Spleen (tissue), 11 donors: Measurements from ENCODE around the gene KYNU. TPM values are rescaled to one million over a fixed set of nuclear protein-coding genes. Genes with fewer than 3 reads are reported as not detected.
"Not testable (repeated sequence)": the region's sequence is repeated elsewhere in the genome, so short reads cannot be mapped to it uniquely, and the experiment has no call there.

Source experiments
- DNase-seq: peaks from one replicate; pipeline ENCODE4 v3.0.0-alpha.2; 2020
- H3K27ac ChIP-seq, 8 donors: fragments of 200-600 bp; sonication (generic) in 7 of 8; 1 replicate in 4 of 8; 2 replicates in 4 of 8; pipeline versions ENCODE4 v1.5.0 to v1.8.0; 2016 to 2021; ENCODE audit warnings: inconsistent platforms in 4 of 8, mild to moderate bottlenecking in 4 of 8, moderate library complexity in 1 of 8
- H3K27me3 ChIP-seq, 7 donors: fragments of 200-600 bp; sonication (generic) in 6 of 7; replicated peaks in 1 of 7; 1 replicate in 4 of 7; 2 replicates in 3 of 7; pipeline versions ENCODE4 v1.5.0 to v1.8.0; 2016 to 2021; ENCODE audit warnings: inconsistent platforms in 3 of 7, mild to moderate bottlenecking in 1 of 7
- H3K36me3 ChIP-seq, 6 donors: fragments of 200-600 bp; sonication (generic) in 5 of 6; 1 replicate in 4 of 6; 2 replicates in 2 of 6; pipeline versions ENCODE4 v1.5.0 to v1.8.0; 2016 to 2021; ENCODE audit warnings: inconsistent platforms in 2 of 6
- H3K4me1 ChIP-seq, 6 donors: fragments of 200-600 bp; sonication (generic) in 5 of 6; 1 replicate in 3 of 6; 2 replicates in 3 of 6; pipeline versions ENCODE4 v1.5.0 to v1.8.0; 2016 to 2021; ENCODE audit warnings: inconsistent platforms in 3 of 6
- H3K4me3 ChIP-seq, 8 donors: fragments of 200-600 bp; sonication (generic) in 7 of 8; 1 replicate in 4 of 8; 2 replicates in 4 of 8; pipeline versions ENCODE4 v1.5.0 to v1.8.0; 2016 to 2021; ENCODE audit warnings: inconsistent platforms in 4 of 8, mild to moderate bottlenecking in 4 of 8, moderate library complexity in 2 of 8
- H3K9me3 ChIP-seq, 8 donors: fragments of 200-600 bp; sonication (generic) in 7 of 8; 1 replicate in 4 of 8; 2 replicates in 4 of 8; pipeline versions ENCODE4 v1.5.0 to v1.8.0; 2016 to 2021; ENCODE audit warnings: inconsistent platforms in 4 of 8
- CTCF ChIP-seq, 11 experiments: fragments of 200-600 bp in 7 of 11; fragments of 450-650 bp in 4 of 11; sonication (generic) in 4 of 11; IDR thresholded peaks in 8 of 11; conservative IDR thresholded peaks in 3 of 11; 1 replicate in 7 of 11; 2 replicates in 4 of 11; pipeline versions ENCODE4 v1.4.0 to v1.8.0; 2016 to 2021; ENCODE audit warnings: antibody characterized with exemption in 11 of 11, inconsistent platforms in 4 of 11, mild to moderate bottlenecking in 1 of 11
- POLR2A ChIP-seq, 3 donors: fragments of 450-650 bp; IDR thresholded peaks; one replicate each; pipeline ENCODE4 v1.5.1; 2017; ENCODE audit warnings: antibody characterized with exemption in 3 of 3, mild to moderate bottlenecking in 1 of 3
- POLR2AphosphoS5 ChIP-seq, 3 donors: sonication (generic); formaldehyde crosslinking; IDR thresholded peaks; one replicate each; pipeline ENCODE4 v1.5.1; 2017; ENCODE audit warnings: antibody characterized with exemption in 3 of 3
- WGBS, 5 donors: extraction: QIAGEN DNeasy Blood & Tissue Kit in 3 of 5; methylation state at CpG; one replicate each; pipeline versions ENCODE4 v1.1.5 to v1.1.7; 2013 to 2018; 5-methylcytosine and 5-hydroxymethylcytosine counted together
- intact Hi-C: fragments of 100-400 bp; cut with DNase I; formaldehyde crosslinking; loops from one replicate; pipeline ENCODE4 v1.15.0; 2023; ENCODE audit warnings: low total_unique reads
- polyA plus RNA-seq, 3 donors: library from polyadenylated mRNA; stranded (reverse); fragments of 200-250 nt; gene quantifications; one replicate each; pipeline ENCODE4 v1.2.1, GENCODE V29; 2013
- total RNA-seq, 7 donors: library from RNA; depleted of rRNA in 3 of 7; stranded (reverse); fragments of >200 nt in 3 of 7; fragmentation: NEBNext Ultra II Directional in 4 of 7; extraction: Animal tissue kit (Norgen Biotek cat#: 25700) in 4 of 7; gene quantifications; one replicate each; pipeline versions ENCODE4 v1.1.0 to v1.2.1, GENCODE V29; 2016 to 2021
- donor health status: healthy with polysubstance abuse.
- donor health status: DM: no; HTN: no; CAD: no; lungs with moderate emphysema.
- donor health status: DM: no; HTN: no; CAD: no.
- donor health status: Bipolar disorder and iron deficiency.
- donor health status: healthy.
- donor health status: DM: no; HTN: no; CAD: no.
- donor health status: DM: yes; HTN: yes; CAD: no.

KYNU gene
- total and polyA plus RNA-seq, 10 donors: 11.1 to 38.4 (median 20.8) TPM

- Histone ChIP-seq H3K36me3 (no peaks in the 10 kb centered on the region), H3K9me3 (peaks cover 0 to 21% (median 9%) of the 10 kb centered on the region in 8 donors), H3K4me3 (peak overlapping the region in 1 of 8 donors; percentile 57), H3K4me1 (peaks cover 0 to 4% (median 1%) of the 10 kb centered on the region in 6 donors), H3K27me3 (no peaks in the 10 kb centered on the region), H3K27ac (peak overlapping the region in 5 of 8 donors; percentile 50 to 85 (median 77))
- 73 to 86% (median 80%) methylated on average over 4 of the region's 4 CpGs for WGBS, 5 donors
- no peak for TF ChIP-seq POLR2AphosphoS5 (IDR thresholded peaks at IDR 0.05)
- TF ChIP-seq POLR2A (IDR thresholded peaks at IDR 0.05): no peak
- TF ChIP-seq CTCF (IDR thresholded peaks at IDR 0.05 in 8 of 11, conservative IDR thresholded peaks at IDR 0.05 in 3 of 11): no peak
- intact Hi-C loops: no loop called here
- no peak for DNase-seq
Observed at GRCh38 chr2:143071185-143071876, 193.9 kb downstream of the KYNU start.

- 87 to 96% (median 93%) methylated on average over 2 of the region's 2 CpGs for WGBS, 5 donors
- DNase-seq, H3K4me3 ChIP-seq, H3K27ac ChIP-seq, H3K4me1 ChIP-seq, H3K36me3 ChIP-seq, intact Hi-C loops, H3K27me3 ChIP-seq: not testable (repeated sequence)
- H3K9me3 ChIP-seq: peaks cover 0 to 21% (median 10%) of the 10 kb centered on the region in 8 donors
Observed at GRCh38 chr2:143074913-143075312, 197.4 kb downstream of the KYNU start.

- no peak overlapping the region for H3K4me3 ChIP-seq
- 91 to 100% (median 95%) methylated on average over 1 of the region's 1 CpG for WGBS, 5 donors
- H3K4me1 ChIP-seq: no peaks in the 10 kb centered on the region
- H3K36me3 ChIP-seq: no peaks in the 10 kb centered on the region
- intact Hi-C loops: no loop called here
- H3K27me3 ChIP-seq: no peaks in the 10 kb centered on the region
- no peak overlapping the region for H3K27ac ChIP-seq
- no peak for DNase-seq
- TF ChIP-seq POLR2A (IDR thresholded peaks at IDR 0.05) (no peak), POLR2AphosphoS5 (IDR thresholded peaks at IDR 0.05) (no peak)
- peaks cover 0 to 21% (median 10%) of the 10 kb centered on the region in 8 donors for H3K9me3 ChIP-seq
Observed at GRCh38 chr2:143075711-143076110, 198.2 kb downstream of the KYNU start.

- no peak overlapping the region for H3K4me3 ChIP-seq
- TF ChIP-seq CTCF (IDR thresholded peaks at IDR 0.05 in 8 of 11, conservative IDR thresholded peaks at IDR 0.05 in 3 of 11): no peak
- no peak for TF ChIP-seq POLR2A (IDR thresholded peaks at IDR 0.05)
- no peak for TF ChIP-seq POLR2AphosphoS5 (IDR thresholded peaks at IDR 0.05)
- intact Hi-C loops: no loop called here
- H3K27me3 ChIP-seq: no peaks in the 10 kb centered on the region
- peaks cover 0 to 2% (median 0%) of the 10 kb centered on the region in 6 donors for H3K4me1 ChIP-seq
- H3K9me3 ChIP-seq: peaks cover 0 to 21% (median 10%) of the 10 kb centered on the region in 8 donors
- no peaks in the 10 kb centered on the region for H3K36me3 ChIP-seq
- DNase-seq: no peak
- H3K27ac ChIP-seq: no peak overlapping the region
Observed at GRCh38 chr2:143078104-143078503, 200.6 kb downstream of the KYNU start.

- 83 to 97% (median 94%) methylated on average over 1 of the region's 1 CpG for WGBS, 5 donors
- DNase-seq: no peak
- Histone ChIP-seq H3K9me3 (no peaks in the 10 kb centered on the region), H3K27ac (no peak overlapping the region), H3K36me3 (no peaks in the 10 kb centered on the region), H3K4me3 (no peak overlapping the region), H3K27me3 (no peaks in the 10 kb centered on the region), H3K4me1 (peaks cover 0 to 20% (median 7%) of the 10 kb centered on the region in 6 donors)
- intact Hi-C loops: no loop called here
- TF ChIP-seq CTCF (IDR thresholded peaks at IDR 0.05 in 8 of 11, conservative IDR thresholded peaks at IDR 0.05 in 3 of 11) (no peak), POLR2A (IDR thresholded peaks at IDR 0.05) (no peak), POLR2AphosphoS5 (IDR thresholded peaks at IDR 0.05) (no peak)
Observed at GRCh38 chr2:143081616-143082015, 204.2 kb downstream of the KYNU start.
